ENCODE data around the gene CLCN5. TPM values are rescaled to one million over a fixed set of nuclear protein-coding genes. Genes with fewer than 3 reads are reported as not detected.
"Not testable (repeated sequence)": the region's sequence is repeated elsewhere in the genome, so short reads cannot be mapped to it uniquely, and the experiment has no call there.

CLCN5 gene
- total RNA-seq, 2 donors from 2014 or later, result 2.0 to 13.6 TPM

- Histone ChIP-seq H3K4me1 (replicated peaks) (no peaks in the 10 kb centered on the region), H3K27ac (no peak overlapping the region), H3K27me3 (replicated peaks; ENCODE audit: insufficient read depth) (no peaks in the 10 kb centered on the region), H3K36me3 (no peaks in the 10 kb centered on the region), H3K4me3 (no peak overlapping the region), H3K9me3 (no peaks in the 10 kb centered on the region)
- TF ChIP-seq POLR2AphosphoS5 (IDR thresholded peaks at IDR 0.05), result no peak
- TF ChIP-seq POLR2A (IDR thresholded peaks at IDR 0.05), result no peak
- 96% methylated on average over 3 of the region's 4 CpGs for WGBS
- no peak for DNase-seq (ENCODE audit: low spot score)
- intact Hi-C loops (cut with DNase I), result no loop called here
Measured at GRCh38 chrX:50003467-50003866, 81.1 kb downstream of the CLCN5 start.

GRCh38 chrX:50003927-50004326, 81.5 kb downstream of the CLCN5 start:
- H3K27ac ChIP-seq, result no peak overlapping the region
- H3K9me3 ChIP-seq, result no peaks in the 10 kb centered on the region
- intact Hi-C loops (cut with DNase I), result no loop called here
- DNase-seq (ENCODE audit: low spot score), result no peak
- H3K4me3 ChIP-seq, result no peak overlapping the region
- H3K27me3 ChIP-seq (replicated peaks; ENCODE audit: insufficient read depth), result no peaks in the 10 kb centered on the region
- no peaks in the 10 kb centered on the region for H3K36me3 ChIP-seq
- 60% methylated on average over 2 of the region's 2 CpGs for WGBS
- TF ChIP-seq POLR2AphosphoS5 (IDR thresholded peaks at IDR 0.05) (no peak), CTCF (IDR thresholded peaks at IDR 0.05) (no peak), POLR2A (IDR thresholded peaks at IDR 0.05) (no peak)
- no peaks in the 10 kb centered on the region for H3K4me1 ChIP-seq (replicated peaks)

GRCh38 chrX:50025591-50025990, 103.2 kb downstream of the CLCN5 start:
- H3K9me3 ChIP-seq; H3K4me1 ChIP-seq (replicated peaks); H3K27ac ChIP-seq; H3K27me3 ChIP-seq (replicated peaks; ENCODE audit: insufficient read depth); H3K36me3 ChIP-seq; intact Hi-C loops (cut with DNase I); DNase-seq (ENCODE audit: low spot score); H3K4me3 ChIP-seq: not testable (repeated sequence)
- WGBS, result 38% methylated on average over 5 of the region's 5 CpGs

DNA sequence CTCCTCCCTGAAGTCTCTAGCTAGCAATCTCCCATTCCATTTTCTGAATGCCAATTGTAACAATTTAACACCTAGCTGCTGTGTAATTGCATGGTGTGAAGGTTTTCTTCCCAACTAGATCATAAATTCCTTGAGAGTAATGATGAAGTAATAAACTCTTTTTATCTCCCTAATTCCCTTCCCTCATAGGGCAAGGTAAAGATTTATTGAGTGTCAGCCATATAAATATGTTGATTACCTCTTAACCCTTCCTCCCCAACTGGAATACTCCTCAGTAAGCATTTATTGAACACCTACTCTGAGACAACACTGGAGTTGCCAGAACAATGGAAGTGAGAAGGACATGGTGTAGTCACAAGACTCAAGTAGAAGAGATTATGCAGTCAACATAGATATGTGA, 112.7 kb downstream of the CLCN5 start:
- no peak overlapping the region for H3K27ac ChIP-seq
- H3K27me3 ChIP-seq (replicated peaks; ENCODE audit: insufficient read depth), result no peaks in the 10 kb centered on the region
- H3K4me3 ChIP-seq, result no peak overlapping the region
- H3K36me3 ChIP-seq, result no peaks in the 10 kb centered on the region
- no peak for DNase-seq (ENCODE audit: low spot score)
- intact Hi-C loops (cut with DNase I), result no loop called here
- TF ChIP-seq CTCF (IDR thresholded peaks at IDR 0.05), result no peak
- TF ChIP-seq POLR2AphosphoS5 (IDR thresholded peaks at IDR 0.05), result no peak
- no peak for TF ChIP-seq POLR2A (IDR thresholded peaks at IDR 0.05)
- no peaks in the 10 kb centered on the region for H3K9me3 ChIP-seq
- H3K4me1 ChIP-seq (replicated peaks), result no peaks in the 10 kb centered on the region

GRCh38 chrX:50036426-50036825, 114.0 kb downstream of the CLCN5 start:
- H3K36me3 ChIP-seq, result no peaks in the 10 kb centered on the region
- no peaks in the 10 kb centered on the region for H3K27me3 ChIP-seq (replicated peaks; ENCODE audit: insufficient read depth)
- H3K4me1 ChIP-seq (replicated peaks), result no peaks in the 10 kb centered on the region
- 41% methylated on average over 2 of the region's 2 CpGs for WGBS
- intact Hi-C loops (cut with DNase I), result no loop called here
- DNase-seq (ENCODE audit: low spot score), result no peak
- no peak overlapping the region for H3K4me3 ChIP-seq
- H3K27ac ChIP-seq, result no peak overlapping the region
- TF ChIP-seq POLR2A (IDR thresholded peaks at IDR 0.05) (no peak), POLR2AphosphoS5 (IDR thresholded peaks at IDR 0.05) (no peak), CTCF (IDR thresholded peaks at IDR 0.05) (no peak)
- H3K9me3 ChIP-seq, result no peaks in the 10 kb centered on the region

DNA sequence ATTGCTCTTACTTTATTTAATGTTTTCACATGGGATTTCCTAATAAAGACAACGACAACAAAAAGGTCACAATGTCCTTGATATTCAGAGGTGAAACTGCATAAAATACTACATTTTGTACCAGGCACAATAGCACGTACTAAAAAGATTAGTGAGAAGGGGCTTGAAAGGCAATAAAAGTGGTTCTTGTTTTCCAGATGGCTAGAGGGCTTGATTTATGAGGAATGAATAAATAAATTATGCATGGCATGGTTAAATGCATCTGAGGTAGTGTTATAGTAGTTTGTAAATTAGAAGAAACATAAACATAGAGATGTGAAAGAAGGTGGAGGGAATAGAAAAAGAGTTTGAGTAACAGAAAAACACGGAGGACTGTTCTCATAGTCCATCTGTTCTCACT, 123.4 kb downstream of the CLCN5 start:
- DNase-seq (ENCODE audit: low spot score), result no peak
- Histone ChIP-seq H3K27ac (no peak overlapping the region), H3K36me3 (no peaks in the 10 kb centered on the region), H3K4me3 (no peak overlapping the region), H3K9me3 (no peaks in the 10 kb centered on the region), H3K27me3 (replicated peaks; ENCODE audit: insufficient read depth) (no peaks in the 10 kb centered on the region), H3K4me1 (replicated peaks) (no peaks in the 10 kb centered on the region)
- WGBS, result 39% methylated on average over 3 of the region's 3 CpGs
- intact Hi-C loops (cut with DNase I), result no loop called here
- TF ChIP-seq POLR2AphosphoS5 (IDR thresholded peaks at IDR 0.05), result no peak
- TF ChIP-seq CTCF (IDR thresholded peaks at IDR 0.05), result no peak
- no peak for TF ChIP-seq POLR2A (IDR thresholded peaks at IDR 0.05)

All from prostate gland (tissue), 2 donors.